HT1080 (cell line): ENCODE results near the gene NPHS1. TPM values are rescaled to one million over a fixed set of nuclear protein-coding genes. Genes with fewer than 3 reads are reported as not detected.
"Not testable (repeated sequence)": the region's sequence is repeated elsewhere in the genome, so short reads cannot be mapped to it uniquely, and the experiment has no call there.

Experiments
- DNase-seq: peaks from one replicate; pipeline ENCODE4 v3.0.0-alpha.2; 2015; ENCODE audit warnings: low read depth
- total RNA-seq: library from RNA; depleted of rRNA; stranded (reverse); fragments of >200 nt; shearing (Covaris generic); gene quantifications from 2 replicates; pipeline ENCODE4 v1.2.3, GENCODE V29; 2014

Gene NPHS1
- total RNA-seq, 1 experiment from 2014 or later = not detected

DNA sequence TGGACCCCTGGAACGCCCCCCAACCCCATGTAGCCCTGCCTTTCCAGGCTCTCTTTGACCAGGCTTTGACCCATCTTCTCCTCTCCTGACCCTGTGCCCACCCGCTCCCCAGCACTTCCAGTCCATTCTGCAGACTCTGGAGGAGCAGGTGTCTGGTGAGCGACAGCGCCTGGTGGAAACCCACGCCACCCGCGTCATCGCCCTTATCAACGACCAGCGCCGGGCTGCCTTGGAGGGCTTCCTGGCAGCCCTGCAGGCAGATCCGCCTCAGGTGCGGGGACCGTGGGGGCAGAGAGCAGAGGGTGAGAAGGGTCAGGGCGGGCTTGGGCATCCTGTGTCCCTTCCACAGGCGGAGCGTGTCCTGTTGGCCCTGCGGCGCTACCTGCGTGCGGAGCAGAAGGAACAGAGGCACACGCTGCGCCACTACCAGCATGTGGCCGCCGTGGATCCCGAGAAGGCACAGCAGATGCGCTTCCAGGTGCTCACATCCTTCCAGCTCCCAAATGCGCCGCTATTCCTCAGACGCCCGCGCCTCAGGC lies 22.2 kb upstream of the NPHS1 start:
- no peak for DNase-seq

GRCh38 chr19:35872180-35872579 lies 19.9 kb upstream of the NPHS1 start:
- no peak for DNase-seq

- DNase-seq = no peak
Measured at GRCh38 chr19:35871611-35872010, 19.3 kb upstream of the NPHS1 start.

DNA sequence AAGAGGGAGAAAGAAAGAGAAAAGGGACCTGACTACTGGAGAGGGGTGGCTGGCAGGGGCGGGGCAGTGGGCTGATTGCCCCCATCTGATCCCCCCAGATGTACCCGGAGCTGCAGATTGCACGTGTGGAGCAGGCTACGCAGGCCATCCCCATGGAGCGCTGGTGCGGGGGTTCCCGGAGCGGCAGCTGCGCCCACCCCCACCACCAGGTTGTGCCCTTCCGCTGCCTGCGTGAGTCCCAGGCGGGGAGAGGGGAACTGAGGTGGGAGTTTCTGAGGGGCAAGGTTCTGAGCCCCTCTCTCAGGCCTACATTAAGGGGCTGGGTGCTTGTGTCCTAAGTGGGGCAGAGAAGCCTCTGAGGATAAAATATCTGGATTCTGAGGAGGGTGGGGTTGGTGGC lies 18.5 kb upstream of the NPHS1 start:
- DNase-seq = no peak

GRCh38 chr19:35870124-35870736 lies 17.9 kb upstream of the NPHS1 start:
- DNase-seq = not testable (repeated sequence)

GRCh38 chr19:35869327-35870123 lies 17.2 kb upstream of the NPHS1 start:
- DNase-seq = peak; percentile 14

GRCh38 chr19:35868823-35869326 lies 16.6 kb upstream of the NPHS1 start:
- DNase-seq = no peak

DNA sequence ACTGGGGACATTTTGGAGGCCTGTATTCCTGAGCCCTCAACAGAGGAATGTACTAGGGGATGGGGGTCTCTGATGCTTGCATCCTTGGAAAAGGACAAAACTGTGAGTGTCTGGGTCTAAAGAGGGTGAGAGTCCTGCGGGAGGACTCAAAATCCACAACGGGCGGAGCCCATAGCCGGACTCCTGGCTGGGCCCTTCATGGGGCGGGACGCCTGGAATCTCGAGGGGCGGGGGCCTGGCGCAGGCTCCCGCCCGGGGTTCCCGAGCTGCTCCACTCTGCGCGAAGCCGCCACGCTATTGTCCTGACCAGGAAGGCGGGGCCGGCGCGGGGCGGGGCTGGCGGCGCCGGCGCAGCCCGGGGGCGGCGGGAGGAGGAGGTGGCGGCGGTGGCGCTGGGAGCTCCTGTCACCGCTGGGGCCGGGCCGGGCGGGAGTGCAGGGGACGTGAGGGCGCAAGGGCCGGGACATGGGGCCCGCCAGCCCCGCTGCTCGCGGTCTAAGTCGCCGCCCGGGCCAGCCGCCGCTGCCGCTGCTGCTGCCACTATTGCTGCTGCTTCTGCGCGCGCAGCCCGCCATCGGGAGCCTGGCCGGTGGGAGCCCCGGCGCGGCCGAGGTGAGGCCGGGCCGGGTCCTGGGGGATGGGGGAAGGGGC lies 16.0 kb upstream of the NPHS1 start, which contains the start of gene APLP1:
TSS of gene APLP1 (plus strand) at position 403 of the 651 bp plus-strand sequence. CDS start at position 466, 63 bp downstream.
- DNase-seq = no peak

GRCh38 chr19:35863018-35863417 lies 10.7 kb upstream of the NPHS1 start:
- no peak for DNase-seq

- DNase-seq = no peak
Measured at GRCh38 chr19:35862528-35862927, 10.2 kb upstream of the NPHS1 start.

DNA sequence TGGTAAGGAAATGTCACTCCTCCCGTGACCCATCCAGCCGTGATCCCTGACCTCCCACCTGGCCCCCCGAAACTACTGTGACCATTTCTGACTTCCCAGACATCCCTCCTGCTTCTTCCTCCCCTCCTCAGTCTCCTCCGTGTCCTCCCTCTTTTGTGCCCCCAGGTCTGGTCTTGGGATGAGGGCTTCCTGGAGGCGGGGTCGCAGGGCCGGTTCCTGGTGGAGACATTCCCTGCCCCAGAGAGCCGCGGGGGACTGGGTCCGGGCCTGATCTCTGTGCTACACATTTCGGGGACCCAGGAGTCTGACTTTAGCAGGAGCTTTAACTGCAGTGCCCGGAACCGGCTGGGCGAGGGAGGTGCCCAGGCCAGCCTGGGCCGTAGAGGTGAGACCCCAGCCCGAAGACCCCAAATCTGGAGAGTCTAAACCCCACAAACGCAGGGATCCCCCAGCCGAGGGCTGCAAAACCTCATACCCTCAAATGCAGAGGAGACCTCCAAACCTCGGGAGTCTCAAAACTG lies 9.4 kb upstream of the NPHS1 start:
- no peak for DNase-seq

DNA sequence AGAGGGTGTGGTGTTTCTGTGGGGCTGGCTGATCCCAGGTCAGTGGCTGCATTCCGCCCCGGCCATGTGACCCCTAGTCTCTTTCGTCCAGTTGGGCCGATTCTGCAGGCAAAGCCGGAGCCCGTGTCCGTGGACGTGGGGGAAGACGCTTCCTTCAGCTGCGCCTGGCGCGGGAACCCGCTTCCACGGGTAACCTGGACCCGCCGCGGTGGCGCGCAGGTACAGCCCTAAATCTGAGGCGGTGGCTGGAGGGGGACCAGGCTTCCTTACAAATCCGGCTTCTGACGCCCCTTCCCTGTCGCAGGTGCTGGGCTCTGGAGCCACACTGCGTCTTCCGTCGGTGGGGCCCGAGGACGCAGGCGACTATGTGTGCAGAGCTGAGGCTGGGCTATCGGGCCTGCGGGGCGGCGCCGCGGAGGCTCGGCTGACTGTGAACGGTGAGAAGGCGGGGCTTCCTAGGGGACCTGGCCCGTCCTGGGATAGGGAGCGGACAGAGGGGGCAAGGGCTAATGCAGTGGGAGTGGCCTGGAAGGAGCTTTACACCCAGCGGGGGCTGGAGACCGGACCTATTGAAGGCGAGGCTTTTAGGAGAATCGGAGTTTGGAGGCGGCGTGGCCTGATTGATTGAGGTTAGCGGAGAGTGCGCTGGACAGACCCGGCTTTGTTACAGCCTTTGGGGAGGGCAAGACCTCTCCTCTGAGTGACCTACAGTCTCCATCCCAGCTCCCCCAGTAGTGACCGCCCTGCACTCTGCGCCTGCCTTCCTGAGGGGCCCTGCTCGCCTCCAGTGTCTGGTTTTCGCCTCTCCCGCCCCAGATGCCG lies 8.7 kb upstream of the NPHS1 start:
- DNase-seq = no peak

GRCh38 chr19:35860436-35860817 lies 8.1 kb upstream of the NPHS1 start:
- DNase-seq = no peak

DNA sequence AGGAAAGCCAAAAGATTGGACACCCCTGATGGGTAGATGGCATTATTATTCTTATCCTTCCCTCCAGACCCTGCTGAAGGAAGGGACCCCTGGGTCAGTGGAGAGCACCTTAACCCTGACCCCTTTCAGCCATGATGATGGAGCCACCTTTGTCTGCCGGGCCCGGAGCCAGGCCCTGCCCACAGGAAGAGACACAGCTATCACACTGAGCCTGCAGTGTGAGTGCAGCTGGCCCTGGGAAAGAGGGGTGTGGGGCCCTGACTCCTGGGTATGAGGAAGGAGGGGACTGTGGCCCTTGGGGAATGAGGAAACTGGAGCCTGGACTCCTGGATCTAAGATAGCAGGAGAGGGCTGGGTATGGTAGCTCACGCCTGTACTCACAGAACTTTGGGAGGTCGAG lies 7.1 kb upstream of the NPHS1 start:
- no peak for DNase-seq

DNA sequence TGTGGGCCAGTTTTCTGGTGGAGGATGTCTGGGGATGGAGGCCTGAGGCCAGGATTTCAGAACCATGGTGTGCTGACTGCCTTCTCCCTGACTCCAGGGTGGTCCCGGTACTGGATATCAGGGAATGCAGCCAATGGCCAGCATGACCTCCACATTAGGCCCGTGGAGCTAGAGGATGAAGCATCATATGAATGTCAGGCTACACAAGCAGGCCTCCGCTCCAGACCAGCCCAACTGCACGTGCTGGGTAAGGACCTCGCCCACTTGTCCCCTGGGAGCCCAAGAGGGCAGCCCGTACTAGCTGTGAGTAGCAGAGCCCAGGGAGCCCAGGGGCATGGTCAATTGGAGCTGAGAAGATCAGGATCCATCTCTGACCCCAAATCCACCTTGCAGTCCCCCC lies 6.0 kb upstream of the NPHS1 start:
- DNase-seq = no peak

DNA sequence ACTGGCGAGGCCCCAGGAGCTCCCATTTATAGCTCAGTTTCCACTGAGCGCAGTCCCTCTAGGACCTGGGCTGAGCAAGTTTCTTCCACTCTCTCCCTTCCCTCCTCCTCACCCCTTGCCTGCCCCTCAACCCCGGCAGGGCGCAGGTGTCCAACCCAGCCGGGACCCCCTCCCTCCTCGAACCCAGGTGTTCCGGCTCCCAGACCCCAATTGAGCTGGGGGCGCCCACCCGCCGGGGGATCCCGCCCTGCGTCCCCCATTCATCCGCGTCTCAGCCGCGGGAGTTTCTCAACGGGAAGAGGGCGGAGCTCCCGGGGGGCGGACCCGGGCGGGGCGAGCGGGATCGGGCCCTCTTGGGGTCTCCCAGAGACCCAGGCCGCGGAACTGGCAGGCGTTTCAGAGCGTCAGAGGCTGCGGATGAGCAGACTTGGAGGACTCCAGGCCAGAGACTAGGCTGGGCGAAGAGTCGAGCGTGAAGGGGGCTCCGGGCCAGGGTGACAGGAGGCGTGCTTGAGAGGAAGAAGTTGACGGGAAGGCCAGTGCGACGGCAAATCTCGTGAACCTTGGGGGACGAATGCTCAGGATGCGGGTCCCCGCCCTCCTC lies 4.3 kb upstream of the NPHS1 start, which contains the start of gene KIRREL2:
TSS of gene KIRREL2 (plus strand) at position 366 of the 604 bp plus-strand sequence. CDS start at position 575, 209 bp downstream.
- DNase-seq = no peak

DNA sequence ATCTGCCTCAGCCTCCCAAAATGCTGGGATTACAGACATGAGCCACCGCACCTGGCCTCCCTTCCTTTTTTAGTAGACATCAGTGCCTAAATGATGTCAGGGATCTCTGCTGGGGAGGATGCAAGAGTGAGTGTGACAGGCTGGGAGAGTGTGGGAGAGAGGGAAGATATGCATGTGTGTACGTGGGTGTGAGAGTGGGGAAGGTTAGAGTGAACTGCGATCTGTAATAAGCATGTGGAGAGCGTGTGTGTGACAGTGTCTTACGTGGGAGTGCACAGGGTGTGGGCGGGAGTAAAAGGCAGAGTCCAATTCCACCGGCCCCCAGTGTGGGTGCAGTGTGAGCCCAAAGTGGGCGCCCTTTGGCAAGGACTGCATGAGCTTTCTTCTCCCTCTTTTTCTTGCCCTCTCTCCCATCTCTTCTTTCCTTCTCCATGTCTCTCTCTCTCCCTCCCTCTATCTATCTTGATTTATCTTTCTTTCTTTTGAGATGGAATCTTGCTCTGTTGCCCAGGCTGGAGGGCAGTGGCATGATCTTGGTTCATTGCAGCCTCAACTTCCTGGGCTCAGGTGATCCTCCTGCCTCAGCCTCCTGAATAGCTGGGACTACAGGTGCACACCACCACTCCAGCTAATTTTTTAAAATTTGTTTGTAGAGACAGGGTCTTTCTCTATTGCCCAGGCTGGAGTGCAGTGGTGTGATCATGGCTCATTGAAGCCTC lies 893 bp upstream of the NPHS1 start:
- DNase-seq = no peak

DNA sequence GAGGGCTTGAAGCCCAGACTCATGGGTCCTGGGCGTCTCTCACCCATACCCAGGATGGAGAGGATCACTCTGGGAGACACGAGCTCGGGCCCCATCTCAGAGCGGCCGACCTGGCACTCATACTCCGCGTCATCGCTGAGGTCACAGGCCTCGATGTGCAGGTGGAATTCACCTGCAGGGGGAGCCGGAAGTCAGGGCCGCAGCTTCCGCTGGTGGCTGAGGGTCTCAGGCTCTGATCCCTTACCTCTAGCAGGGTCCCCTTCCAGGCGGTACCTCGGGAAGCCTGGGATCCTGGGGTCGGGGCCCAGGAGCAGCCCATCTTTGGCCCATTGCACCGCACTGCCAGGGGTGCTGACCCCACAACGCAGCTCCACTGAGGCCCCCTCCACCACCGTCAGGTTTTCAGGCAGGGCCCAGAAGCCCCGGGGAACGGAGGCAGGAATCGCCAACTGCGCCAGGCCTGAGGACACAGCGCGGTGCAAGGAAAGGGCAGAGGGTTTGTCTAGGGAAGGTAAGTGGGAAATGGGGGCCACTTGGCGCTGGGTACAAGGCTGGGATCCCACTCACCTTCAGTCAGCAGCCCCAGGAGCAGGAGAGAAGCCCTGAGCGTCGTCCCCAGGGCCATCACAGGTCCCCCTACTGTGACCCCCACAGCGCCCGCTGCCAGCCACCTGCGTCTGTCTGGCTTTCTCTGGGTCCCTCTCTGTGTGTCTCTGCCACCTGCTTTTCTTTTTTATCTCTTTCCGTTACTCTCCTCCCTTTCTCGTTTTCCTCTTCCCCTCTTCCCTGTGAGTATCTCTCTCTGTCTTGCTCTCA lies 883 bp downstream of the NPHS1 start:
- DNase-seq = no peak
